Cortex of kidney (tissue), 1 donor: ENCODE measurements around the gene CLDN20.
"Not testable (repeated sequence)": the region's sequence is repeated elsewhere in the genome, so short reads cannot be mapped to it uniquely, and the experiment has no call there.

Experiments used
- DNase-seq: peaks from one replicate; lab custom pipeline; 2025; lab: John Stamatoyannopoulos, UW

Gene CLDN20

GRCh38 chr6:155245193-155245592 lies 18.6 kb upstream of the CLDN20 start:
- no peak for DNase-seq

- no peak for DNase-seq
These were observed 18.0 kb upstream of the CLDN20 start for GRCh38 chr6:155245831-155246230.

GRCh38 chr6:155246825-155247224 lies 17.0 kb upstream of the CLDN20 start:
- no peak for DNase-seq

GRCh38 chr6:155247618-155248007 lies 16.2 kb upstream of the CLDN20 start:
- no peak for DNase-seq

GRCh38 chr6:155248008-155249001 lies 15.5 kb upstream of the CLDN20 start:
- no peak for DNase-seq

GRCh38 chr6:155250701-155251381 lies 13.0 kb upstream of the CLDN20 start:
- no peak for DNase-seq

GRCh38 chr6:155252581-155252980 lies 11.2 kb upstream of the CLDN20 start:
- DNase-seq, result no peak

- DNase-seq, result no peak
These were observed 10.5 kb upstream of the CLDN20 start for GRCh38 chr6:155253337-155253736.

- DNase-seq, result no peak
These were observed 9.7 kb upstream of the CLDN20 start for GRCh38 chr6:155254139-155254538.

- DNase-seq, result no peak
These were observed 7.6 kb upstream of the CLDN20 start for GRCh38 chr6:155256122-155256795.

GRCh38 chr6:155257796-155258195 lies 6.0 kb upstream of the CLDN20 start:
- no peak for DNase-seq

- DNase-seq, result no peak
These were observed 4.6 kb upstream of the CLDN20 start for GRCh38 chr6:155259204-155259603.

GRCh38 chr6:155259897-155260296 lies 3.9 kb upstream of the CLDN20 start:
- no peak for DNase-seq

- no peak for DNase-seq
These were observed 3.1 kb upstream of the CLDN20 start for GRCh38 chr6:155260686-155261085.

- no peak for DNase-seq
These were observed 2.5 kb upstream of the CLDN20 start for GRCh38 chr6:155261111-155261900.

- DNase-seq, result no peak
These were observed 1.2 kb upstream of the CLDN20 start for GRCh38 chr6:155262655-155263054.

GRCh38 chr6:155264693-155265320 lies 994 bp downstream of the CLDN20 start:
- no peak for DNase-seq

- no peak for DNase-seq
These were observed 2.2 kb downstream of the CLDN20 start for GRCh38 chr6:155265843-155266535.

- DNase-seq, result no peak
These were observed 3.6 kb downstream of the CLDN20 start for GRCh38 chr6:155267411-155267810.

- not testable (repeated sequence) for DNase-seq
These were observed 4.5 kb downstream of the CLDN20 start for GRCh38 chr6:155268088-155268867.
